GM19324 (cell line): Measurements from ENCODE around the gene ARHGEF40.

Experiments used
- ATAC-seq: cut with Tn5 transposase; IDR thresholded peaks from one replicate; pipeline ENCODE4 v1.9.1; 2021; ENCODE audit warnings: mild to moderate bottlenecking, moderate library complexity; ENCODE audit not compliant: unreplicated experiment, low FRiP score

Gene ARHGEF40

DNA sequence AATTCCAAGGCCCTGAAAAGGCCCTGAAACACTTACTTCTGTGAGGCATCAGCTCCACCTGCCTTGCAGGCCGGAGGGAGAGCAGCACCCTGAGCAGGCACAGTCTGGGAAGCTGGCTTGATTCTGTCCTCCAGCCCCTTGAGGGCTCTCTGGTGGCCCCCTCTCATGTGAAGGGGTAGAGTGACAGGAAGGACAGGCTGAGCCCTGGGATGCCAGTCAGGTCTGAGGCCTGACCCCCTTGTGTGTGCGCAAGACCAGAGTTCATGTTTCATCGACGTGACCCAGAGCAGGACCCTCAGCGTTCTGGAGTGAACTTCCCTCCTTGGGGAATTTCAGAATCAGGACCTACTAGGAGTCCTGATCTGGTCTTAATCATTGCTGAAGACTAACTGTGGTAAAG is 11.2 kb upstream of the ARHGEF40 start:
- no peak for ATAC-seq

DNA sequence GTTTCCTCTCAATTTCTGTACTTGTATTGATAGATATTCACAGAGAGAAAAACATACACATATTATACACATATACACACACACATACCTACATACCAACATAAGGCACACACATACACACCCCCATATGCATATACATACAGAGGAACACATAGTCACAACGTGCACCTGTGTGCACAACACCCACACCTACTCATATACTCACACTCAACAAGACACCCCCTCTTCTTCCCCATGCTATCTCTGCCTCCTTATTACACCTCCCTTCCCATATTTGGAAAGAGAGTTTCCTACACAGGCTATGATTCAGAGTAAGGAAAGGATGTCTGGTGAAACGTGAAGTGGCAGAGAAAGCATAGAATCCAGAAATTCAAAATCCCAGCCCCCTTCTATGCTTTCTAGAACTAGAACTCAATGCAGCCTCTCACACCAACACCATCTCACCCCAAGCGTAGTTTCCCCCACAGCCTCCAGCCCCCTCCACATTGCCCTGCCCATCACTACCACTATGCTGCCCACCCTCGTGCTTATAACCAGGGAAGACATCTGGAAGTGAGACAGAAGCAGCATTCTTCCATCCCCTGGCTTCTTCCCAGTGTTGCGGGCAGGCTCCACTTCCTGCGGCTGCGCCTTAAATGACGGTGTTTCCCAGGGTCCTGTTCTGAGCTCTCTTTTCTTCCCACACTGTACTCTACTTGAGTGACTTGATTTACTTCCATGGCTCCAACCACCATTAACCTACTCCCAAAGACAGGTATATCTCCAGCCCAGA is 10.1 kb upstream of the ARHGEF40 start:
- ATAC-seq, result no peak

GRCh38 chr14:21060614-21061346 is 9.3 kb upstream of the ARHGEF40 start:
- ATAC-seq, result no peak

- ATAC-seq, result no peak
These were observed 8.8 kb upstream of the ARHGEF40 start for GRCh38 chr14:21061347-21061668.

DNA sequence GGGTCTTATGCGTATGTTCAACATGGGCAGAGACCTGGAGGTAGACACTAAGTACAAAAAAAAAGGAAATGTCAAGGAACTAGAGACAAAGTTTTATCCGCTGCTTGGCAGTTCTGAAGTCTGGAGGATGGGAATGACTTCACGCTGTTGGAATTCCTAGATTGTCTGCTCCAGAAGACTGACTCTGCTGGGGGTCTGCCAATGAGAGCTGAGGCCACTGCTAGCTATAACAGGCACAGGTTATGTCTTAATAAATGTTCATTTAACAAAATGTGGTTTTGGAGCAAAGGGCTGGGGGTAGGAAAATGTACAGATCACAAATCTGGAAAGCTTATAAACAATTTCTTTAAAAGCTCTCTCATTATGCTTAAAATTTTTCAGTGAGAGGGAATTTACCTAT is 6.6 kb upstream of the ARHGEF40 start:
- ATAC-seq, result no peak

DNA sequence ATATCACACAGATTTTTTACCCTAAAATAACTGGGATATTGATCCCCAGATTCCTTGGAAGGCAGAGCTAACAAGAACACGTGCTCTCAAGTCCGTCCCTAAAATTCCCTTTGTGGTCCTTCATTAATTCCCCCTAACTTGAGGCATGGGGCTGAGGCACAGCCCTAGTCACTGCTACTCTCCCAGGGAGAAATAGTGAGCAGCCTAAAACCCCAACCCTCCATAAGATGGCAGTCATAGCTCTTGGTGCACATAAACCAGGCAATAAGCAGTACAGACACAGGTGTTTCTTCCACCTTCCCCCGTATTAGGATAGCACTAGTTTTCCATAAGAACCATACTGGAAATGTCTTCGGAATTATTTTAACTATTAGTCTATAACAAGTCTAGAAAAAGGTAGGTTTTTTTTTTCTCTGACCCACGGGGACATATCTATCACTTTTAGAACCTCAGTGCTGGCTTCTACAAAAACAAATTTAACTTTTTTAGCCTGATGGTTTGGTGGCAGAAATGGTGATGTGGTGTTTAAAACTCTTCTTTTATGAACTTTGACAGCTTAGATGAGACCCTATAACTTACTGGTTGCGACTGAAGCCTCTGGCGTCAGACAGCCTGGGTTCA is 3.1 kb upstream of the ARHGEF40 start:
- ATAC-seq, result no peak

- no peak for ATAC-seq
These were observed 1.4 kb upstream of the ARHGEF40 start for GRCh38 chr14:21068521-21069387.

DNA sequence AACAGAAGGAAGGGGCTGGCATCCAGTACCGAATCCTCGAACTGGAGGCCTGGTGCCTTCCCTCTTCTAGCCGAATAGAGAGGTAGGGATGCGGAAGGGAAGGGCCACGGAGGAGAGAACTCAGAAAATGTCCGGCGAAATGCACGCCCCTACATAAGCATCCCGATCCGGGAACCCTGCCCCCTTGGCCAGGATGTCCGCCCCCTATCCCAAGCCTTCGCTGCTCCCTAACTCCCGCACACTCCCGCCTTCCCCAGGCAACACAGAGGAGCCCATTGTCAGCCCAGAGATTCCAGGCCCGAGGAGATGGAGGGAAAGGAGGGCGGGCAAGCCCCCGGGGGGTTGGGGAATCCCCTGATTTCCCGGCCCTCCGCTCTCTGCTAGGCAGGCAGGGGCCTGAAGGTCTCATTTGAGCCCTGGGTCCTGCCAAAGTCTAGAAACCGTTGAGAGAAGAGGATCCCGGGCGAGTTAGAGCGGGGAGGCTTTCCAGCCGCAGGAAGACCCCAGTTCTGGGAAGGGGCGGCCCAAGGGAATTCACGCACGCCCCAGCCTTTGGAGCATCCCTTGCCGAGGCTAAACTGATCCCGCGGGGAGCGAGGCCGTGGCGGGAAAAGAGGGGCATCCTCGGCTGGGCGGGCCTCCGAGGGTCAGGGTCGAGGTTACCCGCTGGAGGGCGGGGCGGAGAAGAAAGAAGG is 569 bp upstream of the ARHGEF40 start:
- no peak for ATAC-seq

DNA sequence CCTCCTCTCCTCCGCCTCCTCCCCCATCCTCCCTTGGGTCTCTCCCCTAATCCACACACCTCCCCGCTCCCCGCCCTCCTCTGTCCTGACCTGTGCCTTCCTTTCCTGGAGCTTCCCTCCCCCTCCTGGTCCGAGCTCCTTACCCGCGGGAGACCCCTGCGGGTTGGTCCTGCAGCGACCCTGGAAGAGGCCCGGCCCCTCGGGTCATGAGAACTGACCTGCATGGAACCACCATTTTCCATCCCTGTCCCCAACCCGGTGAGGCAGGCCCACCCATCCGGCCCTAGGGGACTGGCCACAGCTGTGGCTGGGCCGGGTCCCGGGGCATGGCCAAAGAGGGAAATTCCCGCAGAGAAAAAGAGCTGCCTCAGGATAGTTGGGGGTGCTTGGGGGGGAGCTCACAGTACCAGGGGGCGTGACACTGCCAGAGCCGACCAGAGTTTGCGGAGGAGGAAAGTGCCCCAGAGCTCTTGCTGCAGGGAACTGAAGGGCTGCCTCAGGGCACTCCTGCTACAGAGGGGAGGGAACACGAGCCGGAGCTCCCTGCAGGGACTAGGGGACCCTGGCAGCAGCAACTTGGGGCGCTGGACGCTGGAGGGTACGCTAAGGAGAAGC is 613 bp downstream of the ARHGEF40 start:
- ATAC-seq, result no peak

GRCh38 chr14:21071225-21072030 is 1.3 kb downstream of the ARHGEF40 start:
- peak; percentile 72 for ATAC-seq

GRCh38 chr14:21072031-21072473 is 1.9 kb downstream of the ARHGEF40 start:
- no peak for ATAC-seq

- ATAC-seq, result no peak
These were observed 2.8 kb downstream of the ARHGEF40 start for GRCh38 chr14:21072781-21073339.

GRCh38 chr14:21073921-21074320 is 3.8 kb downstream of the ARHGEF40 start:
- ATAC-seq, result no peak

GRCh38 chr14:21074398-21075272 is 4.5 kb downstream of the ARHGEF40 start:
- no peak for ATAC-seq

- ATAC-seq, result no peak
These were observed 5.8 kb downstream of the ARHGEF40 start for GRCh38 chr14:21075719-21076437.

DNA sequence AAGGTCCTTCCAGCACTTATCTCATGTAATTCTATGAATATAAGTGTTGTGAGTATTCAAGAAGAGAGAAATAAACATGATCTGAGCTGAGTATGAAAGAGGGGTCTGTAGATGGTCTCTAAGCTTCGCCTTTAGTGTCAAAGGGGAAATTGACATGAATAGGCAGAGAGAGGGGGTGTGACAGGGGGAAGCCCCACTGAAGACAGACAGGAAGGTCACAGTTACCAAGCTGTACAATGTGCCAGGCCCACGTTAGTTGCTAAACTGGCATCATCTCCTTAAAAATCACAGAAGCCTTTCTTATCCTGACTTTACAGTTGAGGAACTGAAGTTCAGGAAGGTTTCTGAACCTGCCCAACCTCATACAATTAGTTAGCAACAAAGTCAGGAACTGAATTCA is 7.6 kb downstream of the ARHGEF40 start:
- ATAC-seq, result no peak

- no peak for ATAC-seq
These were observed 8.2 kb downstream of the ARHGEF40 start for GRCh38 chr14:21078287-21078686.
